22Rv1 (cell line): ENCODE results near the gene CADM4.

ENCODE experiments used
- H3K27ac ChIP-seq: fragments of 450-650 bp; 2 replicates; pipeline ENCODE4 v1.5.1; 2017
- ZFX ChIP-seq: fragments of 450-650 bp; IDR thresholded peaks from 2 replicates; pipeline ENCODE4 v1.6.1; 2017; ENCODE audit warnings: antibody characterized with exemption, borderline replicate concordance
- TF ChIP-seq, protein P1 (sequence below): fragments of 450-650 bp; IDR thresholded peaks from 2 replicates; pipeline ENCODE4 v1.5.1; 2017; ENCODE audit warnings: mild to moderate bottlenecking

The CADM4 gene

DNA sequence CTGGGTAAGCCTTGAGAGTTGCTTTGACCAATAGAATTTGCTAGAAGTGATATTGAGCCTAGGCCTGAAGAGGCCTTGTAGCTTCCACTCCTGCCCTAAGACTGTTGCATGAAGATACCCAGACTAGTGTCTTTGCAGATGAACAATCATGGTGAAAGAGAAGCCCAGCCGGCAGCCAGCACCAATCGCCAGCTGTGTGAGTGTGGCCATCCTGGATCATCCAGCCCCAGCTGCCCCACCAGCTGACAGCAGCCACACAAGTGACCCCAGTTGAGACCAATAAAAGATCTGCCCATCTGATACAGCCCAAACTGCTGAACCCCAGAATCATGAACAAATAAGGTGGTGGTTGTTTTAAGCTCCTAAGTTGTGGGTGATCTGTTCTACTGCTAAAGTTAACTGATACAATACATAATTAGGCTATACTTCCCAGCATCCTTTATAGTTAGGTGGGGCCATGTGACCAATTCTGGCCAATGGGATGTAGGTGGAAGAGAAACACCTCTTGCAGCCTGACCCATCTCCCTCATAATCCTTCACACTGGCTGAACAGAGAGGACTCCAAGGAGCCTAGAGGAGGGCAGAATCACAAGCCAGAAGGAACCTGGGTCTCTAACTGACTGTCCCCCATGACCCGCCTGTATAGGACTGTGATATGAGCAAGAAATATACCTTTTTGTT, 10.9 kb downstream of the CADM4 start:
- TF ChIP-seq, protein P1, sequence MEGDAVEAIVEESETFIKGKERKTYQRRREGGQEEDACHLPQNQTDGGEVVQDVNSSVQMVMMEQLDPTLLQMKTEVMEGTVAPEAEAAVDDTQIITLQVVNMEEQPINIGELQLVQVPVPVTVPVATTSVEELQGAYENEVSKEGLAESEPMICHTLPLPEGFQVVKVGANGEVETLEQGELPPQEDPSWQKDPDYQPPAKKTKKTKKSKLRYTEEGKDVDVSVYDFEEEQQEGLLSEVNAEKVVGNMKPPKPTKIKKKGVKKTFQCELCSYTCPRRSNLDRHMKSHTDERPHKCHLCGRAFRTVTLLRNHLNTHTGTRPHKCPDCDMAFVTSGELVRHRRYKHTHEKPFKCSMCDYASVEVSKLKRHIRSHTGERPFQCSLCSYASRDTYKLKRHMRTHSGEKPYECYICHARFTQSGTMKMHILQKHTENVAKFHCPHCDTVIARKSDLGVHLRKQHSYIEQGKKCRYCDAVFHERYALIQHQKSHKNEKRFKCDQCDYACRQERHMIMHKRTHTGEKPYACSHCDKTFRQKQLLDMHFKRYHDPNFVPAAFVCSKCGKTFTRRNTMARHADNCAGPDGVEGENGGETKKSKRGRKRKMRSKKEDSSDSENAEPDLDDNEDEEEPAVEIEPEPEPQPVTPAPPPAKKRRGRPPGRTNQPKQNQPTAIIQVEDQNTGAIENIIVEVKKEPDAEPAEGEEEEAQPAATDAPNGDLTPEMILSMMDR, result no peak
- no peak for TF ChIP-seq ZFX
- H3K27ac ChIP-seq, result no peak overlapping the region

DNA sequence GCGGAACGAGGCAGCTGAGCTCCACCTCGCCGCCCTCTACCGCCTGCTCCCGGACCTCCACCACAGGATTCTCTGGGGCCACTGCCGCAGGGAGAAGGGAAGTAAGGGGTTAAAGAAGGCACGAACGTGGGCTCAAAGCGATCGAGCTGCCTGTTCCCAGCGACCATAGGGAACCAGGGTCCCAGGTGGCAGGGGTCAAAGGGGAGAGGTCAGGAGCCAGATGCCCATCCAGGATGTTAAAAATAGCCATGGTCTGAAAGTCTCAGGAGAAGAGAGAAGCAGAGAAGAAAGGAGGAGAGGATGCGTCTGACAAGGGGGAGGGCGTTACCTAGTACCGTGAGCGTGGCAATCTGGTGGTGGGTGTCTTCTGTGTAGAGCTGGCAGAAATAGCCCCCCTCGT, 12.8 kb downstream of the CADM4 start:
- no peak overlapping the region for H3K27ac ChIP-seq
- TF ChIP-seq, protein P1, result no peak
- no peak for TF ChIP-seq ZFX

DNA sequence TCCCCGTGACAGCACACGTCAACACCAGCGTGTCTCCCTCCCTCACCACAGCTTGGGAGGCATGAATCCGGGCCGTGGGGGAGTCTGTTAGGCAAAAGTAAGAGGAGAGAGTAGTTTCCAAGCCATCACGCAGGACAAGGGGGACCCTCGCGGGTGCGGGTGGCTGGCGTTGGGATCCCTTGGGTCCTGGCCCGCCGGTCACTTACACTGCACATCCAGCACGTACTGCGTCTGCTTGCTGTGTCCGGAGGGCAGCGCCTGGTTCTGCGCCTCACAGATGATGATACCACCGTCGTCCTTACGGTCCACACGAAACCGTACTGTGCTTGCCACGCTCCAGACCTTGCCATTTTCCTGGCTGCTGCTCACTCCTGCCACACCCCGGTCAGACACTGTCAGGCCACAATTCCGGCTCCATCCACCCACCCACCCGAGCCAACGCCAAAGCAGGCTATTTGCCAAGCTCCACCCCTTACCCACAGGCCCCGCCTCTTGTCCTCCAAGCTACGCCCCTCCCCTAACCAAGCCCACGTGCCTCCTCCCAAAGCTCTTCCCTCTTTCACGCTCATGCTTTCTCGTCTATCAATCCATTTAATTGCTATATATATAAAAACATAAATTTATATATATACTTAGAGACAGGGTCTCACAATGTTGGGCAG, 13.6 kb downstream of the CADM4 start:
- no peak for TF ChIP-seq ZFX
- TF ChIP-seq, protein P1, result peak; percentile 85
- peak overlapping the region; percentile 81 for H3K27ac ChIP-seq

DNA sequence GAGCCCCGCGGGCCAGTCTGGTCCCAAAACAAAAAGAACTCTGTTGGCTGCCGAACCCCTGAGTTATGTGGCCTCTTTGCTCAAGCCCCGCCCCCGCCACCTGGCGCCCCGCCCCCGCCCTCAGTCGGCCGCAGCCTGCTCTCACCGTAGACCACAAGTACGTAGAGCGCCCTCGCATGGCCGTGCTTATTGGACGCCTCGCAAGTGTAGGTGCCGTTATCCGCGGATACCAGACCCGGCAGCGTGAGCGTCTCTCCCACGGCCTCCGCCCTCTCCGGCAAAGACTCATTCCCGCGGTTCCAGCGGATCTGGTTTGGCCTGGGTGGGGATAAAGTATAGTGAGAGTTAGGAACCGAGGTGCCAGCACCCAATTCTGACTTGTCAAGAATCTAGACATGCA, 14.7 kb downstream of the CADM4 start:
- TF ChIP-seq, protein P1, result peak; percentile 80
- TF ChIP-seq ZFX, result no peak
- peak overlapping the region; percentile 81 for H3K27ac ChIP-seq

DNA sequence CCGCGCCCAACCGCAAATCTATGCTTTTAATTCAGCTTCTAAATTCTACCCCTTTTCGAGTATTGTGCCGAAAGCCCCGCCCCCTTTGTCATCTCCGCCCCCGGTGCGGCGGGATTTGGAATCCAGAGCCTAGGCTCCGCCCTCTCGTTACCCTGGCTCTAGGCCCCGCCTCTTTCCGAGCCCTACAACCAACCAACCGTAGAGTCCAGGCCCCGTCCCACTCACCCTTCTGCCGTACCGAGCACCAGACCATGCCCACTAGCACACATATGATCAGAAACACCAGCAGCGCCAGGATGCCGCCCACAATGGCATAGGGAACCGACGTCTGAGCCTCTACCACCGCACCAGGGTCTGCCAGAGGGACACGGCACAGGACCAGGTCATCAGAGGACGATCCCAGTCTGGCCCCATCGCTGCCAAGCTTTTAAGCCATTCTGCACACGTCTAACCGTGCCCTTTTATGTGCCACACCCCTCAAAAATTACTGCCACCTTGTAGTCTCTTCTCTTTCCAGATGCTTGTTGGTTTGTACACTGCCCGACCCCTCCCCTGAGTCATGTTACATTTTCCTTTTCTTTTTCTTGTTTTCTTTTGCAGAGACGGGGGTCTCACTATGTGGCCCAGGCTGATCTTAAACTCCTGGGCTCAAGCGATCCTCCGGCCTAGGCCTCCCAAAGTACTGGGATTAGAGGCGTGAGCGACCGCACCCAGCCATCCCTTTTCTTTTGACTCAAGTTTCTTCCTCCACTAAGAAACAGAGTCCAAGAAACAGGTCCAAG, 15.6 kb downstream of the CADM4 start:
- TF ChIP-seq, protein P1, result no peak
- peak overlapping the region; percentile 81 for H3K27ac ChIP-seq

DNA sequence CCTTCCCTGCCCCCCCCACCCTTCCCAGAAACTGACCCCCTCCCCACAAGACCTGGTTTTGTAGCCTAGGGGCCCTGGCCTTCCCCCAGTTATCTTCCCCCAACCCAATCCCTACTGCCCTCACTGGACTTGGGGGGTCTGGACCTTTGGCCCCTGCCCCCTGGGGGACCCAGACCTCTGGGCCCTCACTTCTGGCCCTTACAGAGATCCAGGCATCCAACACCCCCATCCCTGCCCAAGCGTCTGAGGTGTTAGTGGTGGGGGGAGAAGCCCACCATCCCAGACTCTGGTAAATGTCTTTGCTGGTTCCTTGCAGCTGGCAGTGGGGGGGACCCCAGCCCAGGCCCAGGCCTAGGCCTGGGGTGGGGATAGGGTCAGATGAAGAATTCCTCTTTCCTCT, 16.7 kb downstream of the CADM4 start:
- H3K27ac ChIP-seq, result peak overlapping the region; percentile 81
- no peak for TF ChIP-seq ZFX
- TF ChIP-seq, protein P1, result no peak

DNA sequence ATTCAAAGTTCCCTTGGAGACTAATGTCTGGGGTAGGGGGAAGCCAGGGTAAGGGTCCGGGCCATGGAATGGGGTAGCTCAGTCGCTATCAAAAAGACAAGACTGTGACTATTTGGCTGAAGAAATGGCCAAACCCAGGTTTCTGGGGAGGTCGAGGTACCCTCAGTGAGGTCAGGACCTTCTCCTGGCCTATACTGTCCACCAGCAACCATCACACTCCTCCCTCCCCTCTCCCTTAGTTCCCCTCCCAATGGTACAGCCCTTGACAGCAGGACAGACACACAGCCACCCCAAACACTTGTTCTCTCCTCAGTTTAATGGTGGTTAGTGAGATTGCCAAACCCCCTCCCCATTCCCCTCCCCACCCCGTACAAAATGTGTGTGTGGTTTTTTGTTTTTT, 17.6 kb downstream of the CADM4 start:
- TF ChIP-seq, protein P1, result no peak
- no peak for TF ChIP-seq ZFX

More for the DNA sequence above, 17.6 kb downstream of the CADM4 start:
- H3K27ac ChIP-seq, result peak overlapping the region; percentile 20; the same call in 1 of the 2 replicates
